Breast epithelium (tissue), 4 donors: ENCODE data around the gene BACH2. TPM values are rescaled to one million over a fixed set of nuclear protein-coding genes. Genes with fewer than 3 reads are reported as not detected.

ENCODE experiments used
- DNase-seq, 2 donors: peaks; one replicate each; pipeline ENCODE4 v3.0.0-alpha.2; 2019; ENCODE audit warnings: low spot score in 2 of 2
- H3K27ac ChIP-seq, 2 donors: fragments of 200-600 bp; sonication (generic) in 1 of 2; one replicate each; pipeline ENCODE4 v1.5.1; 2016 to 2019; ENCODE audit warnings: mild to moderate bottlenecking in 1 of 2
- H3K27me3 ChIP-seq, 2 donors: fragments of 200-600 bp; sonication (generic) in 1 of 2; one replicate each; pipeline versions ENCODE4 v1.5.1 to v1.6.0; 2017 to 2019; ENCODE audit warnings: control low read depth in 1 of 2, mild to moderate bottlenecking in 1 of 2
- H3K36me3 ChIP-seq: fragments of 200-600 bp; one replicate; pipeline ENCODE4 v1.5.1; 2019
- H3K4me1 ChIP-seq, 2 donors: fragments of 200-600 bp; sonication (generic); one replicate each; pipeline ENCODE4 v1.5.1; 2016 to 2019; ENCODE audit warnings: control low read depth in 1 of 2
- H3K4me3 ChIP-seq, 3 donors: fragments of 200-600 bp; sonication (generic); 1 replicate in 2 of 3; 2 replicates in 1 of 3; pipeline ENCODE4 v1.5.1; 2016 to 2019; ENCODE audit warnings: mild to moderate bottlenecking in 3 of 3, moderate library complexity in 2 of 3
- H3K9me3 ChIP-seq, 2 donors: fragments of 200-600 bp; sonication (generic) in 1 of 2; one replicate each; pipeline ENCODE4 v1.5.1; 2016 to 2019; ENCODE audit warnings: control low read depth in 1 of 2
- POLR2A ChIP-seq: fragments of 450-650 bp; IDR thresholded peaks from one replicate; pipeline ENCODE4 v1.6.1; 2016; ENCODE audit warnings: antibody characterized with exemption, mild to moderate bottlenecking, moderate library complexity
- POLR2AphosphoS5 ChIP-seq, 3 donors: sonication (generic); formaldehyde crosslinking; IDR thresholded peaks; one replicate each; pipeline ENCODE4 v1.6.1; 2017; ENCODE audit warnings: antibody characterized with exemption in 3 of 3
- intact Hi-C: fragments of 100-400 bp; cut with DNase I; formaldehyde crosslinking; loops from one replicate; pipeline ENCODE4 v1.15.1; 2023; ENCODE audit warnings: low total_unique reads
- total RNA-seq, 3 donors: library from RNA; depleted of rRNA; stranded (reverse); fragments of >200 nt; gene quantifications; one replicate each; pipeline ENCODE4 v1.1.0, GENCODE V29; 2016
- TF ChIP-seq, protein P1 (sequence below), 3 donors: fragments of 450-650 bp; IDR thresholded peaks; one replicate each; pipeline ENCODE4 v1.5.1; 2016 to 2017; ENCODE audit warnings: antibody characterized with exemption in 3 of 3, mild to moderate bottlenecking in 3 of 3, moderate library complexity in 3 of 3

Gene BACH2
- total RNA-seq, 3 donors from 2014 or later = 6.2 to 13.8 (median 7.0) TPM

DNA sequence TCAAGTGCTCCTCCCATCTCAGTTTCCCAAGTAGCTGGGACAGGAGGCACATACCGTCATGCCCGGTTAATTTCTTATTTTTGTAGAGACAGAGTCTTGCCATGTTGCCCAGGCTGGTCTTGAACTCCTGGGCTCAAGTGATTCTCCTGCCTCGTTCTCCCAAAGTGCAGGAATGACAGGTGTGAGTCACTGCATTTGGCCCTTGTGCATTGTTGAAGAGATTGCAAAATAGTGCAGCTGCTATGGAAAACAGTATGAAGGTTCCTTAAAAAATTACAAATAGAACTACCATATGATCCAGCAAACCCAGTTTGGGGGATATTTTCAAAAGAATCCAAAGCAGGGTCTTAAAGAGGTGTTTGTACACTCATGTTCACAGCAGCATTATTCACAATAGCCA lies 333.3 kb downstream of the BACH2 start:
- no peak for DNase-seq
- Histone ChIP-seq H3K9me3 (no peaks in the 10 kb centered on the region), H3K4me1 (no peaks in the 10 kb centered on the region)

DNA sequence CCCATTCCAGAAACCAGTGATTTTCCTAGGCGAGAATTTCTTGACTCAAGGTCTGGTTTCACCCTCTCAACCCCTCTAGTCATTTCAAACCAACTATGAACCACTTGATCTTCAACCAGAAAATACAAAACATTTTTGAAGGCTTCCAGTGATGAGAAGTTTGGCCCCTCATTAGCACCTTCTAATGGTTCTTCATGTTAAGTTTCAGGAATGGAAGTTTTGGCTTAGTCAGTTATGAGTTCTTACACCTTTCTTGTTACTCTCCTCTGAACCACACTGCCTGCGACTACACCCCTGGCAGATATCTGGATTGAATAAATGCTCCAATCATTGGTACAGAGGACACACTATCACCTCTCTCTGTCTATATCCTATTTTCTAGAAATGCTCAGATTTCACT lies 335.2 kb downstream of the BACH2 start:
- H3K9me3 ChIP-seq = no peaks in the 10 kb centered on the region
- no peak for DNase-seq
- TF ChIP-seq, protein P1, sequence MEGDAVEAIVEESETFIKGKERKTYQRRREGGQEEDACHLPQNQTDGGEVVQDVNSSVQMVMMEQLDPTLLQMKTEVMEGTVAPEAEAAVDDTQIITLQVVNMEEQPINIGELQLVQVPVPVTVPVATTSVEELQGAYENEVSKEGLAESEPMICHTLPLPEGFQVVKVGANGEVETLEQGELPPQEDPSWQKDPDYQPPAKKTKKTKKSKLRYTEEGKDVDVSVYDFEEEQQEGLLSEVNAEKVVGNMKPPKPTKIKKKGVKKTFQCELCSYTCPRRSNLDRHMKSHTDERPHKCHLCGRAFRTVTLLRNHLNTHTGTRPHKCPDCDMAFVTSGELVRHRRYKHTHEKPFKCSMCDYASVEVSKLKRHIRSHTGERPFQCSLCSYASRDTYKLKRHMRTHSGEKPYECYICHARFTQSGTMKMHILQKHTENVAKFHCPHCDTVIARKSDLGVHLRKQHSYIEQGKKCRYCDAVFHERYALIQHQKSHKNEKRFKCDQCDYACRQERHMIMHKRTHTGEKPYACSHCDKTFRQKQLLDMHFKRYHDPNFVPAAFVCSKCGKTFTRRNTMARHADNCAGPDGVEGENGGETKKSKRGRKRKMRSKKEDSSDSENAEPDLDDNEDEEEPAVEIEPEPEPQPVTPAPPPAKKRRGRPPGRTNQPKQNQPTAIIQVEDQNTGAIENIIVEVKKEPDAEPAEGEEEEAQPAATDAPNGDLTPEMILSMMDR (IDR thresholded peaks at IDR 0.05) = no peak
- TF ChIP-seq POLR2AphosphoS5 (IDR thresholded peaks at IDR 0.05) (no peak), POLR2A (no peak)
- H3K27ac ChIP-seq = no peak overlapping the region
- no peaks in the 10 kb centered on the region for H3K4me1 ChIP-seq
- no peak overlapping the region for H3K4me3 ChIP-seq
- H3K27me3 ChIP-seq = no peaks in the 10 kb centered on the region
- H3K36me3 ChIP-seq = no peaks in the 10 kb centered on the region
- intact Hi-C loops = no loop called here

More for the DNA sequence above, 333.3 kb downstream of the BACH2 start:
- no peaks in the 10 kb centered on the region for H3K27me3 ChIP-seq
- no peak overlapping the region for H3K4me3 ChIP-seq
- intact Hi-C loops = no loop called here
- H3K36me3 ChIP-seq = no peaks in the 10 kb centered on the region
- H3K27ac ChIP-seq = no peak overlapping the region
- TF ChIP-seq, protein P1 (IDR thresholded peaks at IDR 0.05) = no peak
- TF ChIP-seq POLR2AphosphoS5 (IDR thresholded peaks at IDR 0.05) (no peak), POLR2A (no peak)

DNA sequence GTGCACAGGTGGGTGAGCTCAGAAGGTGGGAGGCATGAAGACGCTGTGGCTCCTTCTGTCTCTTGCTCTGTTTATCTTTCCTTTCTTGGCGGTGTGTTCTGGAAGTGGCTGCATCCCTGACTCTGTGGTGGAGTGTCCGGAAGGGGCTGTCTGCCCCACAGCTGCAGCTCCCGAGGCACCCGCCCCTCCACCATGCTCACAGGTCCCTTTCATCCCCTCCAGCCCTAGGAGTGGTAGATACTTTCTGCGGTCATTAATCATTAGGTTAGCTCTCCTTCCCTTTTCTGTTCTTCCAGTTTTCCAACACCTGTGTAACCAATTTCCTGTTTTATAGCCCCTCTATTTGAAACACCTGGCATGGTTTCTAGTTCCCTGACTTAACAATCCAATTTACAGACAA lies 336.8 kb downstream of the BACH2 start:
- intact Hi-C loops = no loop called here

DNA sequence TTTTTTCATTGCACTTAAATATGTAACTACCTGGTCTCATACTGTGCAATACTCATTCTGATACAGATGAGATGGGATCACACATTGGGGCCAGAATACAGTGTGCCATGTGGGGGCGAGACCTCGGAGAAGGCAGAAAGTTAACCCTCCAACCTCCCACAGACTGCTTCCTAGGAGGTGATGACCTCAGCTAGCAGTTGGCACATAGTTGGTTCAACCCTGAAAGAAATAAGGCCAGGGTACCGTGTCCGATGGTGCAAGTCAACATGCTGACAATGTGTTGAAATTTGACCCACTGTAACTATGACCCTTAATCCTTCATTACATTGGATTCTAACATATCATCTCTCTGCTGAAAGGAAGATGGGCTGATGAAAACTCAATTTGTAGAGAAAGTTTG lies 340.5 kb downstream of the BACH2 start:
- Histone ChIP-seq H3K4me3 (no peak overlapping the region), H3K9me3 (no peaks in the 10 kb centered on the region), H3K4me1 (no peaks in the 10 kb centered on the region), H3K36me3 (no peaks in the 10 kb centered on the region), H3K27me3 (no peaks in the 10 kb centered on the region), H3K27ac (no peak overlapping the region)
- no peak for TF ChIP-seq POLR2A
- TF ChIP-seq, protein P1 (IDR thresholded peaks at IDR 0.05) = no peak
- intact Hi-C loops = no loop called here
- DNase-seq = no peak

More for the DNA sequence above, 336.8 kb downstream of the BACH2 start:
- no peaks in the 10 kb centered on the region for H3K36me3 ChIP-seq
- H3K27me3 ChIP-seq = no peaks in the 10 kb centered on the region
- H3K4me1 ChIP-seq = no peaks in the 10 kb centered on the region
- no peak overlapping the region for H3K4me3 ChIP-seq
- TF ChIP-seq POLR2AphosphoS5 (IDR thresholded peaks at IDR 0.05) = no peak
- no peak for TF ChIP-seq POLR2A
- TF ChIP-seq, protein P1 (IDR thresholded peaks at IDR 0.05) = no peak
- DNase-seq = no peak
- H3K9me3 ChIP-seq = no peaks in the 10 kb centered on the region
- H3K27ac ChIP-seq = no peak overlapping the region

DNA sequence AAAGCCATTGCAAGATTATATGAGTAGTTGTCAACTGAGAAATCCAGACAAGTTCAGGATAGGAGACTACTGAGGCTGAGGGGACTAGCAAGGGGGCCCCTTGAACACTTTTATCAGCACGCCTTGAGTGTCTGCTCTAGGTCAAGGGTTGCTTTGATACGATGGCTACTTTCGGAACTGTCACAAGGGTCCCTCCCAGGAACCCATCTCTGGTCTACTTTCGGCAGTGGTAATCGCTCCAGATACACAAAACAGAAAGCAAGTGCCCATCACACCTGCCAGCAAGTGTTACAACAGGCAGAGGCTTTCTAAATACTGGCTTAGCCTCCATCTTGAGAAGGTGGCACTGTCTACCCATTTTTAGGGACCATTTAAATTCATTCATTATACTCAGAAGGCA lies 341.3 kb downstream of the BACH2 start:
- Histone ChIP-seq H3K4me3 (no peak overlapping the region), H3K36me3 (no peaks in the 10 kb centered on the region), H3K27ac (no peak overlapping the region), H3K27me3 (no peaks in the 10 kb centered on the region), H3K9me3 (no peaks in the 10 kb centered on the region), H3K4me1 (no peaks in the 10 kb centered on the region)
- TF ChIP-seq POLR2A = no peak
- TF ChIP-seq, protein P1 (IDR thresholded peaks at IDR 0.05) = no peak
- no peak for TF ChIP-seq POLR2AphosphoS5 (IDR thresholded peaks at IDR 0.05)
- no peak for DNase-seq
- intact Hi-C loops = no loop called here
